Neural cell (in vitro differentiated cells): ENCODE results near the gene DNAI1. TPM values are rescaled to one million over a fixed set of nuclear protein-coding genes. Genes with fewer than 3 reads are reported as not detected.

Experiments used
- H2AFZ ChIP-seq: fragments of 200-600, 300-800 bp; sonication (generic), shearing (Covaris generic); 2 replicates; pipeline ENCODE4 v1.6.0; 2014; ENCODE audit warnings: low read depth, mild to moderate bottlenecking, antibody characterized with exemption, low read length, moderate library complexity
- H3F3A ChIP-seq: fragments of 200-600 bp; shearing (Covaris generic); 2 replicates; pipeline ENCODE4 v1.6.1; 2016; ENCODE audit warnings: mild to moderate bottlenecking, moderate library complexity, mixed read lengths, antibody characterized with exemption, low read length; ENCODE audit not compliant: insufficient read depth, poor library complexity, severe bottlenecking
- H3K27ac ChIP-seq: fragments of 200-600, 300-800 bp; sonication (generic), shearing (Covaris generic); 2 replicates; pipeline ENCODE4 v1.5.1; 2014; ENCODE audit warnings: mild to moderate bottlenecking, low read length, moderate library complexity
- H3K27me3 ChIP-seq: fragments of 300-800, 200-600 bp; sonication (generic), shearing (Covaris generic); 2 replicates; pipeline ENCODE4 v1.6.0; 2014; ENCODE audit warnings: mild to moderate bottlenecking, low read depth, low read length, moderate library complexity; ENCODE audit not compliant: insufficient read depth
- H3K36me3 ChIP-seq: fragments of 300-800, 200-600 bp; sonication (generic), shearing (Covaris generic); 2 replicates; pipeline ENCODE4 v1.5.1; 2014; ENCODE audit warnings: mild to moderate bottlenecking, antibody characterized with exemption, low read length, moderate library complexity; ENCODE audit not compliant: insufficient read depth
- H3K4me2 ChIP-seq: fragments of 300-800, 200-600 bp; sonication (generic), shearing (Covaris generic); 2 replicates; pipeline ENCODE4 v1.6.0; 2014; ENCODE audit warnings: mild to moderate bottlenecking, low read length
- H3K4me3 ChIP-seq: fragments of 300-800, 200-600 bp; sonication (generic), shearing (Covaris generic); 2 replicates; pipeline ENCODE4 v1.5.1; 2014; ENCODE audit warnings: mild to moderate bottlenecking, low read length, moderate library complexity
- H3K79me2 ChIP-seq: fragments of 200-600 bp; shearing (Covaris generic); replicated peaks from 2 replicates; pipeline ENCODE4 v1.6.0; 2014; ENCODE audit warnings: mild to moderate bottlenecking, low read length, moderate library complexity; ENCODE audit not compliant: insufficient read depth
- H3K9ac ChIP-seq: fragments of 300-800, 200-600 bp; sonication (generic), shearing (Covaris generic); 2 replicates; pipeline ENCODE4 v1.6.1; 2016; ENCODE audit warnings: mild to moderate bottlenecking, low read length, mixed read lengths
- H3K9me2 ChIP-seq: fragments of 200-600 bp; shearing (Covaris generic); 2 replicates; pipeline ENCODE4 v1.6.1; 2016; ENCODE audit warnings: mild to moderate bottlenecking, low read length, mixed read lengths; ENCODE audit not compliant: insufficient read depth
- H3K9me3 ChIP-seq: fragments of 200-600, 300-800 bp; sonication (generic), shearing (Covaris generic); 2 replicates; pipeline ENCODE4 v1.6.1; 2016; ENCODE audit warnings: mild to moderate bottlenecking, mixed run types, low read length, moderate library complexity, mixed read lengths
- H4K20me1 ChIP-seq: fragments of 200-600 bp; shearing (Covaris generic); 2 replicates; pipeline ENCODE4 v1.6.1; 2016; ENCODE audit warnings: mild to moderate bottlenecking, mixed run types; ENCODE audit not compliant: insufficient read depth
- CTCF ChIP-seq: fragments of 450-650 bp; IDR thresholded peaks from 2 replicates; pipeline ENCODE4 v1.5.1; 2014; ENCODE audit warnings: antibody characterized with exemption, mild to moderate bottlenecking, moderate library complexity; ENCODE audit not compliant: poor library complexity, severe bottlenecking
- EP300 ChIP-seq: fragments of 450-650 bp; conservative IDR thresholded peaks from 2 replicates; pipeline ENCODE4 v1.6.1; 2014; ENCODE audit warnings: antibody characterized with exemption, mild to moderate bottlenecking, moderate library complexity; ENCODE audit not compliant: poor library complexity, severe bottlenecking
- EZH2 ChIP-seq: fragments of 200-600, 300-800 bp; shearing (Covaris generic), sonication (generic); IDR thresholded peaks from 2 replicates; pipeline ENCODE4 v1.6.1; 2014; ENCODE audit warnings: antibody characterized with exemption, low read length, borderline replicate concordance, mild to moderate bottlenecking; ENCODE audit not compliant: insufficient read depth, poor library complexity, severe bottlenecking
- MXI1 ChIP-seq: fragments of 450-650 bp; conservative IDR thresholded peaks from 2 replicates; pipeline ENCODE4 v1.6.1; 2014; ENCODE audit warnings: antibody characterized with exemption, mild to moderate bottlenecking; ENCODE audit not compliant: poor library complexity, severe bottlenecking
- POLR2AphosphoS5 ChIP-seq: IDR thresholded peaks from 2 replicates; pipeline ENCODE4 v1.6.1; 2012
- RAD21 ChIP-seq: fragments of 450-650 bp; conservative IDR thresholded peaks from 2 replicates; pipeline ENCODE4 v1.6.1; 2014; ENCODE audit warnings: antibody characterized with exemption, mild to moderate bottlenecking, moderate library complexity
- REST ChIP-seq: IDR thresholded peaks from 2 replicates; pipeline ENCODE4 v1.6.1; 2012; ENCODE audit warnings: borderline replicate concordance
- SMC3 ChIP-seq: fragments of 450-650 bp; conservative IDR thresholded peaks from 2 replicates; pipeline ENCODE4 v1.6.1; 2014; ENCODE audit warnings: antibody characterized with exemption, mild to moderate bottlenecking, moderate library complexity; ENCODE audit not compliant: poor library complexity
- TAF1 ChIP-seq: IDR thresholded peaks from 2 replicates; pipeline ENCODE4 v1.6.1; 2012; ENCODE audit warnings: low read depth
- polyA plus RNA-seq: library from polyadenylated mRNA; depleted of rRNA; stranded (reverse); fragments of >200 nt; gene quantifications from 2 replicates; pipeline ENCODE4 v1.2.3, GENCODE V29; 2014

DNAI1 gene
- polyA plus RNA-seq, 1 donor from 2014 or later: 0.99 TPM

GRCh38 chr9:34463098-34463900, 4.7 kb downstream of the DNAI1 start:
- Histone ChIP-seq H4K20me1 (no peaks in the 10 kb centered on the region), H3K9me2 (no peaks in the 10 kb centered on the region), H3F3A (no peaks in the 10 kb centered on the region), H3K36me3 (no peaks in the 10 kb centered on the region), H3K4me3 (no peak overlapping the region), H2AFZ (no peak overlapping the region), H3K27me3 (no peaks in the 10 kb centered on the region), H3K79me2 (peaks cover 3% of the 10 kb centered on the region), H3K9ac (no peak overlapping the region), H3K9me3 (no peaks in the 10 kb centered on the region), H3K4me2 (no peak overlapping the region), H3K27ac (no peak overlapping the region)
- TF ChIP-seq POLR2AphosphoS5 (no peak), SMC3 (no peak), EZH2 (no peak), TAF1 (no peak), RAD21 (no peak), EP300 (no peak)

DNA sequence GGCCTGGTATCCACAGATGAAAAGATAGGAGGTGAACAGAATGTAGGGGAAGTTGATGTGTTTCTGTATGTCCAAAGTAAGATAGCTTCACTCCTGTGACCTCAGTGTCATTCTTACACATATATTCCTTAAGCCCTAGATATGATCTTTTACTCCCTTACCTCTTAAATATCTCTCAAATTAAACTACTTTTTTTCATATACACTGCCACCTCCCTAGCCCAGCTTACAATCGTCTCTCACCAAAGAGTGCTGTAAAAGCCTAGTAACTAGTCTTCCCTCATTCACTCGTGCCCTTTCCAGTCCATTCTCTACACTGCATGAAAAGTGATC, 5.3 kb downstream of the DNAI1 start:
- Histone ChIP-seq H3K4me2 (no peak overlapping the region), H2AFZ (no peak overlapping the region), H3K9me2 (no peaks in the 10 kb centered on the region), H3K27me3 (no peaks in the 10 kb centered on the region), H3K9me3 (no peaks in the 10 kb centered on the region), H3K4me3 (no peak overlapping the region), H4K20me1 (no peaks in the 10 kb centered on the region), H3K27ac (no peak overlapping the region), H3K79me2 (peaks cover 3% of the 10 kb centered on the region), H3K9ac (no peak overlapping the region), H3K36me3 (no peaks in the 10 kb centered on the region), H3F3A (no peaks in the 10 kb centered on the region)
- TF ChIP-seq CTCF: no peak
- TF ChIP-seq RAD21: no peak
- no peak for TF ChIP-seq MXI1
- TF ChIP-seq POLR2AphosphoS5: no peak
- no peak for TF ChIP-seq EP300
- TF ChIP-seq SMC3: no peak
- no peak for TF ChIP-seq EZH2
- no peak for TF ChIP-seq TAF1
- TF ChIP-seq REST: no peak
